DOHH2 (cell line): Measurements from ENCODE around the gene CREBBP.

Source experiments
- H3F3A ChIP-seq: fragments of 200-600 bp; sonication (generic), shearing (Covaris generic); 2 replicates; pipeline ENCODE4 v1.6.0; 2016; ENCODE audit warnings: antibody characterized with exemption, mild to moderate bottlenecking; ENCODE audit not compliant: control insufficient read depth, insufficient read depth
- H3K27ac ChIP-seq: fragments of 200-600 bp; sonication (generic); 2 replicates; pipeline ENCODE4 v1.5.1; 2014; ENCODE audit warnings: low read depth, mild to moderate bottlenecking, low read length, moderate library complexity
- H3K27me3 ChIP-seq: fragments of 200-600 bp; sonication (generic); 2 replicates; pipeline ENCODE4 v1.6.1; 2014; ENCODE audit warnings: mild to moderate bottlenecking, low read length, mixed read lengths; ENCODE audit not compliant: control insufficient read depth
- H3K36me3 ChIP-seq: fragments of 200-600 bp; sonication (generic); 2 replicates; pipeline ENCODE4 v1.6.1; 2014; ENCODE audit warnings: mild to moderate bottlenecking, low read length, moderate library complexity, mixed read lengths; ENCODE audit not compliant: control insufficient read depth
- H3K4me1 ChIP-seq: fragments of 200-600 bp; sonication (generic); 2 replicates; pipeline ENCODE4 v1.6.1; 2014; ENCODE audit warnings: mild to moderate bottlenecking, low read length, mixed read lengths; ENCODE audit not compliant: control insufficient read depth
- H3K4me2 ChIP-seq: fragments of 200-600 bp; sonication (generic); 2 replicates; pipeline ENCODE4 v1.6.0; 2014; ENCODE audit warnings: mild to moderate bottlenecking, low read length, moderate library complexity
- H3K4me3 ChIP-seq: fragments of 200-600 bp; sonication (generic); 2 replicates; pipeline ENCODE4 v1.5.1; 2014; ENCODE audit warnings: mild to moderate bottlenecking, low read length, mixed read lengths
- H3K79me2 ChIP-seq: fragments of 200-600 bp; sonication (generic); 2 replicates; pipeline ENCODE4 v1.6.1; 2014; ENCODE audit warnings: mild to moderate bottlenecking, low read length, mixed read lengths; ENCODE audit not compliant: control insufficient read depth
- H3K9me2 ChIP-seq: fragments of 200-600 bp; sonication (generic); replicated peaks from 2 replicates; pipeline ENCODE4 v1.6.1; 2014; ENCODE audit warnings: mild to moderate bottlenecking, low read length, mixed read lengths; ENCODE audit not compliant: control insufficient read depth
- H3K9me3 ChIP-seq: fragments of 200-600 bp; sonication (generic); 2 replicates; pipeline ENCODE4 v1.6.1; 2014; ENCODE audit warnings: antibody characterized with exemption, low read length, mixed read lengths; ENCODE audit not compliant: control insufficient read depth, insufficient read depth
- H4K20me1 ChIP-seq: fragments of 200-600 bp; sonication (generic); 2 replicates; pipeline ENCODE4 v1.6.0; 2014; ENCODE audit warnings: low read depth, mild to moderate bottlenecking, antibody characterized with exemption, low read length, moderate library complexity; ENCODE audit not compliant: control insufficient read depth, insufficient read depth
- EZH2phosphoT487 ChIP-seq: fragments of 200-600 bp; sonication (generic); IDR thresholded peaks from 2 replicates; pipeline ENCODE4 v1.6.1; 2017; ENCODE audit warnings: borderline replicate concordance, mild to moderate bottlenecking, antibody characterized with exemption, low read length, moderate library complexity, mixed read lengths
- TF ChIP-seq, protein P1 (sequence below): fragments of 200-600 bp; sonication (generic); IDR thresholded peaks from one replicate; pipeline ENCODE4 v1.5.1; 2014; ENCODE audit warnings: antibody characterized with exemption, mild to moderate bottlenecking, low read depth, low read length; ENCODE audit not compliant: poor library complexity, severe bottlenecking

Gene CREBBP

DNA sequence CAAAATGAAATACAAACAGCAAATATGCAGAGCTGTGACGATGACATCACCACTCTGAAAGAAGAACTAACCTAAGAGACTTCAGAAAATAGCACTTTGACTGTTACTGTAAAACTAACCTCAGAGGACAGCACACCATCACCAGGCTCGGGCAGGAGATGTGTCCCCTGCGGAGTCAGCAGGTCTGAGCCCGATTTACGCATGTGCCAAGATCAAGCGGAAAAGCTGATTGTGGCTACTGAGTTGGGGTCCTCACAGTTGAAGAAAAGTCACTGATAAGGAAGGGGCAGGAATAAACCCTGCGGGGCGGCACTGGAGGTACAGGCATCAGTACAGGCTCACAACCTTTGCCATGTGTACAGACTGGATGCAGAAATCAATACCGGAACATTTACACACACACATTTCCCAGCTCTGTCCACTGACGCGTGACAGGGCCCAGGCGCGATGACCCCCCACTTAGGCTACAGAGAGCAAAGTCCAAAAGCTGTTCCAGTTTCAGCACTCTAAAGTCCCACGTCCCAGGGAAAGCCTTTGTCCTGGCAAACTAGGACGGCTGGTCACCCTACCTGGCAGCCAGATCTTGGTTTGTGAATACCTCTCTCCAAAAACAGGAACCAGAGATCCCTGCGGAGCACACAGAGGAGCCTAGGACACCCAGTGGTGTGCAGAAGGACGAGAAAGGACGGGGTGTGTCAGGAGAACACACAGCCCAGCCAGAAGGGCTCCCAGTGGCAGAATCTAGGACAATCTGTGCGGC, 184.7 kb downstream of the CREBBP start:
- Histone ChIP-seq H3K9me3 (no peaks in the 10 kb centered on the region), H3K27me3 (no peaks in the 10 kb centered on the region), H3K4me3 (no peak overlapping the region), H3F3A (no peaks in the 10 kb centered on the region), H3K9me2 (no peaks in the 10 kb centered on the region), H3K79me2 (peaks cover 93% of the 10 kb centered on the region), H3K4me2 (no peak overlapping the region), H3K27ac (no peak overlapping the region), H3K36me3 (peaks cover 57% of the 10 kb centered on the region), H3K4me1 (0 out of 2 replicates have a peak, but pooled peaks cover under 1% of the 10 kb centered on the region), H4K20me1 (peaks cover 10% of the 10 kb centered on the region; the same call in 1 of the 2 replicates)
- no peak for TF ChIP-seq EZH2phosphoT487
- TF ChIP-seq, protein P1, sequence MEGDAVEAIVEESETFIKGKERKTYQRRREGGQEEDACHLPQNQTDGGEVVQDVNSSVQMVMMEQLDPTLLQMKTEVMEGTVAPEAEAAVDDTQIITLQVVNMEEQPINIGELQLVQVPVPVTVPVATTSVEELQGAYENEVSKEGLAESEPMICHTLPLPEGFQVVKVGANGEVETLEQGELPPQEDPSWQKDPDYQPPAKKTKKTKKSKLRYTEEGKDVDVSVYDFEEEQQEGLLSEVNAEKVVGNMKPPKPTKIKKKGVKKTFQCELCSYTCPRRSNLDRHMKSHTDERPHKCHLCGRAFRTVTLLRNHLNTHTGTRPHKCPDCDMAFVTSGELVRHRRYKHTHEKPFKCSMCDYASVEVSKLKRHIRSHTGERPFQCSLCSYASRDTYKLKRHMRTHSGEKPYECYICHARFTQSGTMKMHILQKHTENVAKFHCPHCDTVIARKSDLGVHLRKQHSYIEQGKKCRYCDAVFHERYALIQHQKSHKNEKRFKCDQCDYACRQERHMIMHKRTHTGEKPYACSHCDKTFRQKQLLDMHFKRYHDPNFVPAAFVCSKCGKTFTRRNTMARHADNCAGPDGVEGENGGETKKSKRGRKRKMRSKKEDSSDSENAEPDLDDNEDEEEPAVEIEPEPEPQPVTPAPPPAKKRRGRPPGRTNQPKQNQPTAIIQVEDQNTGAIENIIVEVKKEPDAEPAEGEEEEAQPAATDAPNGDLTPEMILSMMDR, result no peak

- Histone ChIP-seq H3K36me3 (peaks cover 58% of the 10 kb centered on the region), H3K9me2 (no peaks in the 10 kb centered on the region), H3K4me1 (0 out of 2 replicates have a peak, but pooled peaks cover 3% of the 10 kb centered on the region), H3K27me3 (no peaks in the 10 kb centered on the region), H3K9me3 (no peaks in the 10 kb centered on the region), H3K4me2 (no peak overlapping the region), H3K79me2 (peaks cover 87% of the 10 kb centered on the region), H3F3A (no peaks in the 10 kb centered on the region), H4K20me1 (peaks cover 13% of the 10 kb centered on the region; the same call in 1 of the 2 replicates), H3K4me3 (no peak overlapping the region), H3K27ac (no peak overlapping the region)
- no peak for TF ChIP-seq EZH2phosphoT487
- TF ChIP-seq, protein P1, result no peak
Measured at GRCh38 chr16:3694051-3694450, 186.5 kb downstream of the CREBBP start.

DNA sequence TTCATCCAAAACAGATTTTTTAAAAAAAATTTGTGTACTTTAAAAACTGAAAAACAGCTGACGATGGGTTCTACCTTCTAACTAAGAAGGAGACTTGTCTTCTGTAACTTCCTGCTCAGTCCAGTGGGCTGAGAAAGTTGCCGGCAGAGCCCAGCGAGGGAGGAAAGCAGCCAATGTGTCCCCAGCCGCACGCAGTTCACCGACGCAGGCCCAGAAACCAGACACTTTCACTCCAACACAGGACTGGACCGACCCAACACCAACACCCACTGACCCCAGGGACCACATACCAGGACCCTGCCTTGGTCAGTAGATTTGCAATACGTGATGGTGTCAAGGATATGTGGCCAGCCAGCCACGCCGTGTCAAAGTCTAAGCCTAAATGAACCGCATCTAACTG, 188.8 kb downstream of the CREBBP start:
- Histone ChIP-seq H3K4me3 (no peak overlapping the region), H3K9me2 (no peaks in the 10 kb centered on the region), H3K36me3 (peaks cover 76% of the 10 kb centered on the region), H3K4me1 (0 out of 2 replicates have a peak, but pooled peaks cover 3% of the 10 kb centered on the region), H3K4me2 (no peak overlapping the region), H4K20me1 (peaks cover 13% of the 10 kb centered on the region; the same call in 1 of the 2 replicates), H3K27me3 (no peaks in the 10 kb centered on the region), H3K79me2 (peaks cover 64% of the 10 kb centered on the region), H3F3A (no peaks in the 10 kb centered on the region), H3K27ac (no peak overlapping the region), H3K9me3 (no peaks in the 10 kb centered on the region)
- TF ChIP-seq EZH2phosphoT487, result no peak
- TF ChIP-seq, protein P1, result no peak
